Ishikawa (cell line): ENCODE measurements around the gene SDHD.
A peak's percentile ranks its signal among the peaks of the same experiment; 100 is the strongest.

Experiments used
- CEBPB ChIP-seq: IDR thresholded peaks from 2 replicates; pipeline ENCODE4 v1.6.1; 2012
- CREB1 ChIP-seq: IDR thresholded peaks from 2 replicates; pipeline ENCODE4 v1.6.1; 2012; ENCODE audit warnings: low read depth
- EGR1 ChIP-seq: IDR thresholded peaks from 2 replicates; pipeline ENCODE4 v1.6.1; 2012
- EP300 ChIP-seq: IDR thresholded peaks from 2 replicates; pipeline ENCODE4 v1.6.1; 2012; ENCODE audit warnings: borderline replicate concordance
- FOXM1 ChIP-seq: IDR thresholded peaks from 2 replicates; pipeline ENCODE4 v1.6.1; 2012; ENCODE audit warnings: low read depth, borderline replicate concordance
- NFIC ChIP-seq: IDR thresholded peaks from 2 replicates; pipeline ENCODE4 v1.6.1; 2012
- RAD21 ChIP-seq: IDR thresholded peaks from 2 replicates; pipeline ENCODE4 v1.6.1; 2012; ENCODE audit warnings: low read depth
- TAF1 ChIP-seq: IDR thresholded peaks from 2 replicates; pipeline ENCODE4 v1.6.1; 2012; ENCODE audit warnings: low read depth, mild to moderate bottlenecking
- TCF12 ChIP-seq: IDR thresholded peaks from 2 replicates; pipeline ENCODE4 v1.6.1; 2012; ENCODE audit warnings: low read depth
- TEAD4 ChIP-seq: IDR thresholded peaks from 2 replicates; pipeline ENCODE4 v1.6.1; 2012
- YY1 ChIP-seq: IDR thresholded peaks from 2 replicates; pipeline ENCODE4 v1.6.1; 2012; ENCODE audit warnings: low read depth
- ZBTB7A ChIP-seq: IDR thresholded peaks from 2 replicates; pipeline ENCODE4 v1.6.1; 2012; ENCODE audit warnings: low read depth
- TF ChIP-seq, protein P1 (sequence below): IDR thresholded peaks from 2 replicates; pipeline ENCODE4 v1.6.1; 2012; ENCODE audit warnings: low read depth, mild to moderate bottlenecking
- TF ChIP-seq, protein P2 (sequence below): IDR thresholded peaks from 2 replicates; pipeline ENCODE4 v1.6.1; 2012
- TF ChIP-seq, protein P3 (sequence below): IDR thresholded peaks from 2 replicates; pipeline ENCODE4 v1.6.1; 2012

SDHD gene

DNA sequence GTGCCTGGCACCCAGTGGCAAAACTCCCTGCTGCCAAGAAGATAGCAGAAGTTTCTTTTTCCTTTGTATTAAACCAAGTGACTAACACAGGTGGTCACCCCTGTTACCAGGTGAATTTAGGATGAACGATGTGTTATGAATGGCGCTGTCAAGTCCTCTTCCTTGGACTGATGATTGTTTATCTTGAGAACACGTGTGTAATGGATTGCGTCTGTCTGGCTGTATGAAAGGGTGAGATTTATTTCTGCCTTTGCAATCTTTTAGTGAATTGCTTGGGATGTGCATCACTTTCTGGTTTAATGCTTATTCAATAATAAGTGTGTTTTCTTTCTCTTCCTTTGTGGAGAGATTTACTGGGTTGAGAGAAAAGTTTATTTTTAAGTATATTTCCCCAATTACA, 36.5 kb downstream of the SDHD start:
- TF ChIP-seq EP300 = no peak
- TF ChIP-seq, protein P1, sequence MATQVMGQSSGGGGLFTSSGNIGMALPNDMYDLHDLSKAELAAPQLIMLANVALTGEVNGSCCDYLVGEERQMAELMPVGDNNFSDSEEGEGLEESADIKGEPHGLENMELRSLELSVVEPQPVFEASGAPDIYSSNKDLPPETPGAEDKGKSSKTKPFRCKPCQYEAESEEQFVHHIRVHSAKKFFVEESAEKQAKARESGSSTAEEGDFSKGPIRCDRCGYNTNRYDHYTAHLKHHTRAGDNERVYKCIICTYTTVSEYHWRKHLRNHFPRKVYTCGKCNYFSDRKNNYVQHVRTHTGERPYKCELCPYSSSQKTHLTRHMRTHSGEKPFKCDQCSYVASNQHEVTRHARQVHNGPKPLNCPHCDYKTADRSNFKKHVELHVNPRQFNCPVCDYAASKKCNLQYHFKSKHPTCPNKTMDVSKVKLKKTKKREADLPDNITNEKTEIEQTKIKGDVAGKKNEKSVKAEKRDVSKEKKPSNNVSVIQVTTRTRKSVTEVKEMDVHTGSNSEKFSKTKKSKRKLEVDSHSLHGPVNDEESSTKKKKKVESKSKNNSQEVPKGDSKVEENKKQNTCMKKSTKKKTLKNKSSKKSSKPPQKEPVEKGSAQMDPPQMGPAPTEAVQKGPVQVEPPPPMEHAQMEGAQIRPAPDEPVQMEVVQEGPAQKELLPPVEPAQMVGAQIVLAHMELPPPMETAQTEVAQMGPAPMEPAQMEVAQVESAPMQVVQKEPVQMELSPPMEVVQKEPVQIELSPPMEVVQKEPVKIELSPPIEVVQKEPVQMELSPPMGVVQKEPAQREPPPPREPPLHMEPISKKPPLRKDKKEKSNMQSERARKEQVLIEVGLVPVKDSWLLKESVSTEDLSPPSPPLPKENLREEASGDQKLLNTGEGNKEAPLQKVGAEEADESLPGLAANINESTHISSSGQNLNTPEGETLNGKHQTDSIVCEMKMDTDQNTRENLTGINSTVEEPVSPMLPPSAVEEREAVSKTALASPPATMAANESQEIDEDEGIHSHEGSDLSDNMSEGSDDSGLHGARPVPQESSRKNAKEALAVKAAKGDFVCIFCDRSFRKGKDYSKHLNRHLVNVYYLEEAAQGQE = no peak
- TF ChIP-seq TCF12 = no peak
- TF ChIP-seq EGR1 = no peak
- no peak for TF ChIP-seq RAD21
- no peak for TF ChIP-seq TAF1
- no peak for TF ChIP-seq ZBTB7A
- no peak for TF ChIP-seq CREB1
- TF ChIP-seq, protein P2, sequence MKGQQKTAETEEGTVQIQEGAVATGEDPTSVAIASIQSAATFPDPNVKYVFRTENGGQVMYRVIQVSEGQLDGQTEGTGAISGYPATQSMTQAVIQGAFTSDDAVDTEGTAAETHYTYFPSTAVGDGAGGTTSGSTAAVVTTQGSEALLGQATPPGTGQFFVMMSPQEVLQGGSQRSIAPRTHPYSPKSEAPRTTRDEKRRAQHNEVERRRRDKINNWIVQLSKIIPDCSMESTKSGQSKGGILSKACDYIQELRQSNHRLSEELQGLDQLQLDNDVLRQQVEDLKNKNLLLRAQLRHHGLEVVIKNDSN = no peak
- TF ChIP-seq TEAD4 = no peak
- no peak for TF ChIP-seq FOXM1
- TF ChIP-seq NFIC = no peak
- no peak for TF ChIP-seq CEBPB
- no peak for TF ChIP-seq YY1

DNA sequence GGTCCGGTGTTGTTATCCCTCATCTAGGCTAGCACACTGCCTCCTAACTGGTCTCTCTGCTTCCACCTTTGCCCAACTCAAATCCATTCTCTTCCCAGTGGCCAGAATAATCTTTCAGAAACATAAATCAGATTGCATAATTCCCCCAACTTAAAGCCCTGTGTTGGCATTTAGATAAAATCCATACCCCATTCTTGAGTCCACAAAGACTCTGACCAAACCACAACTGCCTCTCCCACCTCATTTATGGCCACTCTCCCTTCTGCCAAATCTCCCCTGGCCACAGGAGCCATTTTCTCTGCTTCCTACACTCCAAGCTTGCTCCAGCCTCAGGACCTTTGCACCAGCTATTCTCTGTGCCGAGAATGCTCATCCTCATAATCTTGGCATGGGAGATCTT, 40.4 kb downstream of the SDHD start:
- TF ChIP-seq, protein P1 = no peak
- TF ChIP-seq EP300 = no peak
- TF ChIP-seq, protein P3, sequence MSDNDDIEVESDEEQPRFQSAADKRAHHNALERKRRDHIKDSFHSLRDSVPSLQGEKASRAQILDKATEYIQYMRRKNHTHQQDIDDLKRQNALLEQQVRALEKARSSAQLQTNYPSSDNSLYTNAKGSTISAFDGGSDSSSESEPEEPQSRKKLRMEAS = no peak

DNA sequence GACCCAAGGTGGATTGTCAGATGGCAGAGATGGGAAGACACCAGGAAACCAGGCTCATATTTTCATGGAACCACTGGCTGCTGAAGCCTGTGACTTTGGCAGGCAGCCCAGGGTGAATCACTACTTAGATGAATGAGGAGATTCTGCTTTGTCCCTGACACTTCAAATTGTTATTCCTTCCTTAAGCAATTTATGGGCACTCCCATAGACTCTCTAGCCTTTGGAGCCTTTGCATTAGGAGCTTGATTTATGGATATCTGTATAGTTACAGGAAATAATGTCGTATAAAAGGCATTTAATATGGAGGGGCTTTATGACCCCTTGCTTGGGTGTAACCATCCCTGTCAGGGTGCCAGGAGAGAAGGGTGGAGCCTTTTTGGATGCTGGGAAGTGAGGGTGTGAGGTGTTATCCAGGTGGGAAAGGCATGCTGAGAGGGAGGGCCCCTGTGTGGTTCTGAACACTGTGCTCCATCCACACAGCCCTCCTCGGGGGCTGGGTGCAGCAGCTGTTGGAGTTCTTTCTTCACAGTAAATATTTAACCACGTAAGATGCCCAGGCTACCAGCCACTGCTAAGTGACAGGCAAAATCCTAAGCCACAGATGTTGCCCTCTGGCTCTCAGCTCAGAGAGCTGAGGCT, 41.9 kb downstream of the SDHD start:
- TF ChIP-seq ZBTB7A = no peak
- TF ChIP-seq NFIC = peak; percentile 8; the same call in 1 of the 2 replicates
- no peak for TF ChIP-seq EP300
- no peak for TF ChIP-seq TCF12
- no peak for TF ChIP-seq TEAD4
- TF ChIP-seq, protein P3 = no peak

DNA sequence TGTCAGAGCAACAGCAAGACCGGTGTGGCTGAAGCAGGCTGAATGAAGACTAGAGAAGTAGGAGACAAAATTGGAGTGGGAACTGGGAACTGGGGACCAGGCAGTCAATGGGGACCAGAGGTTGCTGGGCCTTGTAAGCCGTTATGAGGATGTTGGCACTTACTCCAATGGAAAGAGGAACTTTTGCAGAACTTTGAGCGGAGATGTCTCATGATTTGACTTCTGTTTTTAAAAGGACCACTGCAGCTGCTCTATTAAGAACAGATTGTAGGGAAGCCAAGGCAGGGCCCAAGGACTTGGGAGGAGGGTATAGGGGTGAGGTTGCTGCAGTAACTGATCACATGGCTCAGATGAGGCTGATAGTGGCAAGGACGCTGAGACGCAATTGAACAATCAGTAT, 43.0 kb downstream of the SDHD start:
- TF ChIP-seq TCF12 (no peak), RAD21 (no peak), EP300 (no peak), CEBPB (no peak), FOXM1 (no peak), ZBTB7A (no peak), EGR1 (no peak)
- TF ChIP-seq, protein P2 = no peak
- TF ChIP-seq, protein P1 = no peak
- TF ChIP-seq, protein P3 = no peak

DNA sequence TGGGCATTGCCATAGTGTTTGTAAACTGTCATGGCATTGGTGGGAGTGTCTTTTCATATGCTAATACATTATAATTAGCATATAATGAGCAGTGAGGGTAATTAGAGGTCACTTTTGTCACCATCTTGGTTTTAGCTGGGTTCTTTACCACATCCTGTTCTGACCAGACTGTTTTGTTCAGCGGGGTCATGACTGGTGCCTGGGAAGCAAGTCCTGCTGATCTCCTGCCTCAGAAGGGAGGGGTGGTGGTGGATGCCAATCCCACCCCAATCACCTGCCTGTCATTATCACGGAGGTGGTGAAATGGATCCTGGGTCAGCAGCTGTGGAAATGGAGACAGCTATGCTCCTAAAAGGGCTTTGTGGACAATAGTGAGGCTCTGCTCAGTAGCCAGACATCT, 46.1 kb downstream of the SDHD start:
- no peak for TF ChIP-seq EP300
- TF ChIP-seq YY1 = no peak
- no peak for TF ChIP-seq EGR1
- no peak for TF ChIP-seq ZBTB7A
- TF ChIP-seq TAF1 = no peak
- TF ChIP-seq, protein P1 = no peak
- no peak for TF ChIP-seq NFIC
- no peak for TF ChIP-seq CREB1
- TF ChIP-seq RAD21 = no peak
